NCI-H446 (cell line): ENCODE measurements around the gene LST1.
"Not testable (repeated sequence)": the region's sequence is repeated elsewhere in the genome, so short reads cannot be mapped to it uniquely, and the experiment has no call there.

ENCODE experiments used
- DNase-seq, 2 experiments: peaks; one replicate each; lab custom pipeline; 2025; lab: John Stamatoyannopoulos, UW

Gene LST1

GRCh38 chr6:31580807-31581433 lies 5.2 kb upstream of the LST1 start:
- DNase-seq, result peak; percentile 38 to 84

DNA sequence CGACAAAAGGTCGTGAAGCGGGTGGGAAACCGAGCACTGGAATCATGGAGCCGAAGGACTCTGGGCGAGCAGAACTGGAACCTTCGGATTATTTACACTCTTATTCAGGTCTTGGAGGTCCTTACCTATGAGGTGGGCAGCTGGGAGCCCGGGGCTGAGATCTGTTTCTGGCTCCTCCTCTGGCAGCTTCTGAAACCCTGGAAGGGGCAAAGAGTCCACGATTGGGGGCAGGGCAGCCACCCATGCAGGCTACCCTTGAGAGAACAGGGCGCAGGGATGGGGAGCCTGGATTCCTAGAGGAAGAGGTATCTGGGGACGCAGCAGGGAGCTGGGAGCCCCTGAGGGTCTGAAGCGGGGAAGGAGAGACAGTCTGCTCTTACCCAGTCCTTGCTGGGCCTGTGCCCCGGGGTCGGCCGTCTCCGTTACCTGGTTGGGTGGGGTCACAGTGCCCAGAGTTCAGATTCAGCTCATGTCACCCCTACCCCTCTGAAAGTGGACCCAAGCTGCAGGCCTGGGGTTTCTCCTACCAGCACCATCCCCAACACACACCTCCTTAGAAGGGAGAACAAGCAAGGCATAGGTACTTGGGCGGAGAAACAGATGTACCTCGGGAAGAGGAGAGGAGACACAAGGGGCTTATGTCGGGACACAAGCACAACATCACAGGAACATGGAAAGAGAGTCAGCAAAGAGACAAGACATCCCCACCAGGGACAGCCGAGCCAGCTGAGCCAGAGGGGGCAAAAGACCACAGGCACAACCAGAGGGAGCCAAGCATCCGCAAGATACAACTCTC lies 4.4 kb upstream of the LST1 start:
- no peak for DNase-seq

DNA sequence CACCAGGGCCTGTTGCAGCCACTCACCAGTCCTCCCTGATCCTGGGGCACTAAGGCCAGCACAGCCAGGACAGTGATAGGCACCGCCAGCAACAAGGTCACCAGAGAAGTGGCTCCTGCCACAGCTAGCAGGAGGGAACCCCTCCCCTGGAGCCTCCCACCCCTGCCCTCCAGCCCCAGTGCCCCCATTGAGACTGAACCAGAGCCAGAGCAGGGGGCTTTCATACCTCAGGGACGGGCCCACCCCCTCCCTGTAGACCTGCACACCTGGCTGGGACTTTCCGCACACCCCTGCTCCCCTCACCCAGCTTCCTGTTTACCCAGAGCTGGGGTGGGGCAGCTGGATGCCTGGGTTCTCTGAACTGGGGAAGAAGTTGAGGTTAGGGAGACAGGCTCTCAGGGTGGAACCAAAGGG lies 3.8 kb upstream of the LST1 start, which contains the start of gene LTB:
TSS of gene LTB (minus strand) at position 195 of the 414 bp plus-strand sequence. CDS start at position 188, 7 bp downstream.
- no peak for DNase-seq

- DNase-seq, result no peak
These were observed 586 bp upstream of the LST1 start for GRCh38 chr6:31585491-31585890.

DNA sequence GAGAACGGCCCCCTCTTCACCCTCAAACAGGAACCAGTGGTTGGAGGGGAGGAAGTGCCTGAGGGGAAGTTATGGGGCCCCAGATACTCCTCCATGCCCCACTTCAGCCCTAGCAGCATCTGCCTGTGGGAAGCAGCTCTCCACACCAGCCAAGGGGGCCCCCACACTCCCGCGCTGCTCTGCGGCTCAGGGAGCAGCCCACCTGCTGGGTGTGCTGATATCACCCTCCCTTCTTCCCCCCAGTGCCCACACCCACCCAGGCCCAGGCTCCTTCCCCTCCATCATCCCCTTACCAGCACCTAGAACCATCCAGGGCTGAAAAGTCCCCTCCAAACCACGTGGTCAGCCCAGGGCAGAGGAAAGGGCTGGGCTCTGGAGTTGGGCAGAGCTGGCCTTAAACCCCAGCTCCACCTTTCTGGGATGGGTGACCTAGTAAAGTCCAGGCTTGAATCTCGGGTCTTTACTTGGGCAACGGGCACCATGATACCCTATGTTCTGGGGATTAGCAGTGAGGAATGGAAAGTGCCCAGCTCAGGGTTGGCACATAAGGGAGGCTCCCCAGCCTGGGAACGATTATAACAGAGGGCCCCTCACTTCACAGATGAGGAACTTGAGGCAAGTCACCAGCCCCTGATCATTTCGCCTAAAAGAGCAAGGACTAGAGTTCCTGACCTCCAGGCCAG lies 663 bp downstream of the LST1 start:
- DNase-seq, result no peak

GRCh38 chr6:31587791-31588777 lies 2.0 kb downstream of the LST1 start:
- no peak for DNase-seq

DNA sequence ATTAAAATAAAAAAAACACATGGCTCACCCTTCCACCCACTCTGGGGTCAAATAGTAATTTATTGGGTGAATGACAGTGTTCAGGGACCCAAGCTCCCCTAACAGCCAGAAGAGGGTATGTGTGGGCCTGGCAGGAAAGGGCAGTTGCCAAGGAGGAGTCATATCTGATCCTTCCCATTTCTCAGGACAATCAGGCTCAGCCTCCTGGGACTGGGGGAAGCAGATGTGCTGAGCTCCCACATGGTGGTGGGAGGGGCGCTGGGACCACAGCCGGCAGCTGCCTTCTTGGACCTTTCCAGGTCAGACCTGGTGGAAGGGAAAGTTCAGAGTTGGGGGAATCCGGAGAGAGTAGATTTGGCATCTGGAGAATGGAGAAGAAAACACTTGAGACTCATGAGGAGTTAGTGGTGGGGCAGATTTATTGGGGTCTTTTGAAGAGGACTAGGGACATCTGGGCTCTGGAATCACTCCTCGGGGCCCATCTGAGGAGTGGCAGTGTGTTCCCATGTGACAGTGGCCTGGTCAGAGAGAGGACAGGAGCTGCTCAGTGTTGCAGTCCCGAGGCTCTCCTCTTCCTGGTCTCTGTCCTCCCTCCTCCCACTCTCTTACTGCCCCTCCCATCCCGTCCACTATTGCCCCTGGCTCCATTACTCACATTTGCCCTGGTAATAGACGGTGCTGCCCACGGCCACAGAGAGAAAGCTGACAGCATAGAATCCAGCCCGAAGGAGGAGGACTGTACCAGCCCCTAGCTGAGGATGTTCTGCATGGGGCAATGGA lies 3.0 kb downstream of the LST1 start:
- DNase-seq, result no peak

- DNase-seq, result not testable (repeated sequence)
These were observed 4.6 kb downstream of the LST1 start for GRCh38 chr6:31590691-31591090.

DNA sequence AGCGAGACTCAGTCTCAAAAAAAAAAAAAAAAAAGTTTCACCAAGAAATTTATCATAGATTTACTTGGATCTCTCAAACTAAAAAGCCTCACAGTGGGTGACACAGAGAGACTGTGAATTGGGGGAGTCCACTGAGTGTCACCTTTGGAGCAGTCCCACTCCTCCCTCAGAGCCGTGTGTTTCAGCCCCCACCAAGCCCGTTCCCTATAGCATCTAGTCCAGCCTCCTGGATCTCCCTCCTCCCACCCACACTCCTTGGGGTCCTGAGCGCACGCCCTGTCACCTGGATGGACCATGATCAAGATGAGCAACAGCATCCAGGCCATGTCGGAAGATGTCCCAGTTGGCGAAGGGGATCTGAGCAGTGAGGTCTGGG lies 6.3 kb downstream of the LST1 start:
- no peak for DNase-seq

DNA sequence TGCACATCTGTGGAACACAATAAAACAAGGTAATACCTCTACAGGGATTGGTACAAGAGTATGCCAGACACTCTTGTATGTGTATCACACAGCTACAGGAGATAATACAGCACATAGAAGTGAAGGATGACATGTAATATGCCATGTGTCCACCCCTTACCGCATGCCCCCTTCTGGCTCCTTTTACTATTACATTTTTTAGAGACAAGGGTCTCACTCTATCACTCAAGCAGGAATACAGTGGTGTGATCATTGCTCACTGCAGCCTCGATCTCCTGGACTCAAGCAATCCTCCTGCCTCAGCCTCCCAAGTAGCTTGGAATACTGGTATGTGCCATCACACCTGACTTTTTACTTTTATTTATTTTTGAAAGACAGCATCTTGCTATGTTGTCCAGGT lies 10.9 kb downstream of the LST1 start:
- DNase-seq, result peak in 1 of 2 experiments; percentile 36

- DNase-seq, result no peak
These were observed 21.2 kb downstream of the LST1 start for GRCh38 chr6:31607317-31607716.

DNA sequence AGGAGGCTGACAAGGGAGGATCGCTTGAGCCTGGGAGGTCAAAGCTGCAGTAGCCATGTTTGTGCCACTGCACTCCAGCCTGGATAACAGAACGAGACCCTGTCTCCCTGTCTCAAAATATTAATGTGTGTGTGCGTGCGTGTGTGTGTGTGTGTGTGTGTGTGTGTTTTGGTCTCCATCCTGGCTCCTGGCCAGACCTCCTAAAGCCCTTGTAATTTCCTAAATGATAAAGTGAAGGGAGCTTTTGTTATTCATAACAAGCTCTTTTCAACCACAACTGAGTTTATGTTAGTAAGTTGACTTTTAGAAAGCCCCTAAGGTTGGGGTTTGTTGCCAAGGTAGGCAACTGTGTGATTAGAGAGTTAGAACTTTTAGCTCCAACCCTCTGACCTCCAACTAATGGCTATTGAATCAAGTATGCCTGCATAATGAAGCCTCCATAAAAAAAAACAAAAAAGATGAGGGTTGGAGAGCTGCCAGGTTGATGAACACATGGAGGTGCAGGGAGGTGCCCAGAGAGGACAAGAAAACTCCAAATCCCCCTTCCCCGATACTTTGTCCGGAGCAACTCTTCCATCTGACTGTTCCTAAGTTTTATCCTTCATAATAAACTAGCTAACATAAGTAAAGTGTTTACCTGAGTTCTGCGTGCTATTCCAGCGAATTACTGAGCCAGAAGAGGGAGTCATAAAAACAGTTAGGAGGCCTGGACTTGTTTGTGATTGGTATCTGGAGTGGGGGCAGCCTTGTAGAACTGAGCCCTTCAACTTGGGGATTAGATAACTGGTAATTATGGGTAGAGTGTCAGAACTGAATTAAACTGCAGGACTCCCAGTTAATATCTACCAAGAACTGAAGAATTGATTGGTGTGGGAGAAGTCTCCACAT lies 23.7 kb downstream of the LST1 start:
- DNase-seq, result no peak

DNA sequence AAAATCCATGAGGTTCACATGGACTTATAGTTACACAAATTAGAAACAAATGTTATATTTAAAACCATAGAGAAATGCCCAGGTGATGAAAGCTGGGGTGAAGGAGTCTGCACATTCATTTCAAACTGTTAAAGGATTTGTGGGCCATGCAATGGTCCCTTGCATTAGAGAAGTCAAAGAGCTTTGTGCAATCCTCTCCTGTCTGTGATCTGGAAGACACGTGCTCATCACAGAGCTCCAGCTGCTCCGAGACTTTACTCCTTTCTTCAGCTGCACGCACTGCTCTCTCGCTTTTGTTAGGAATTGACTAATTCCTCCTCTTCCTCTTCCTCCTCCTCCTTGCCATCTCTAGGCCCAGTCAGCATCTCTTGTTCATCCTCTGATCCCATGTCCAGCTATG lies 24.9 kb downstream of the LST1 start:
- DNase-seq, result no peak

- no peak for DNase-seq
These were observed 28.1 kb downstream of the LST1 start for GRCh38 chr6:31614075-31614619.

GRCh38 chr6:31614684-31615578 lies 28.9 kb downstream of the LST1 start, which contains the start of gene AIF1:
Gene AIF1, plus strand, starts transcription at chr6:31615234. Its CDS starts 96 bp downstream, at chr6:31615330.
- no peak for DNase-seq

- DNase-seq, result no peak
These were observed 29.7 kb downstream of the LST1 start for GRCh38 chr6:31615748-31616147.

GRCh38 chr6:31617010-31617409 lies 30.9 kb downstream of the LST1 start:
- no peak for DNase-seq

DNA sequence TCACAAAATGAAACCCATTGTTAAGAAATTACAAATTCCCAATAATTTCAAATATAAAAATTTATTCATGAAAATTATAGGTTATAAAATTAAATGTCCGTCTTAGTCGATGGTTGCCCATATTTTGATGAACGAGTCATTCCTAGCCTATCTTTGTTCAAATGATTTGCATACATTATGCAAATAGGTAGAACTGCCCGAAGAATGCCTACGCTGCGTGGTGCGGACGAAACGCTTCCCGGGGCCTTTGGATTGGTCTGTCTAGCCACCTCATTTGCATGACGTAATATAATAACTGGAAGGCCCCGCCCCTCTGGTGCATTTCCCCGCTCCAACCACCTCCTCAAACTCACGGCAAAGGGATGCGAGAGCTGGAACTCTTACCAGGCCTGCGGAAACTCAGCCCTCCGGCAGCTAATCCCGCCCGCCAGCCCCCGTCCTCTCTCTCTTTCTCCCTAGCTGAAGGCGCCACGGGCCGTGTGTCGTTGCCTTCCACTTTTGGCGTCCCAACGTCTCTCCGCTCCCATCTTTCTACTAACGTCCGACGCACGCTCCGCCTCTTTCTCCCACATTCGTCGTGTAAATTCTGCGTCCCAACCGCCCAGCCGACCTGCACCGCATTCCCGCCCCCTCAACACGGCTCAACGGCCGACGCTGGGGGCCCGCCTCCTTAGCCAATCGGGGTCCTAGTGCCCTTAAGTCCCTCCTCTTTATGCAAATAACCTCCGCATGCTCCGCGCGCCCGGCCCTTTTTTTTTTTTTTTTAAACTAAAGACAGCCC lies 33.9 kb downstream of the LST1 start:
- peak; percentile 99 to 100 for DNase-seq
